Stimulated activated CD8-positive, alpha-beta memory T cell treated with anti-CD3 and anti-CD28 coated beads, Interleukin-2, amount 100 ng/mL, for 48 hours (primary cell): ENCODE data around the gene MMP15.

Source experiments
- DNase-seq, 2 donors: peaks; one replicate each; pipeline ENCODE4 v3.0.0-alpha.2; 2020; ENCODE audit warnings: low read depth in 2 of 2

MMP15 gene

GRCh38 chr16:58035356-58036170 is 10.0 kb downstream of the MMP15 start:
- DNase-seq, result no peak

- DNase-seq, result no peak
These were observed 11.4 kb downstream of the MMP15 start for GRCh38 chr16:58036943-58037342.

GRCh38 chr16:58037365-58038057 is 12.0 kb downstream of the MMP15 start:
- DNase-seq, result no peak

- no peak for DNase-seq
These were observed 12.7 kb downstream of the MMP15 start for GRCh38 chr16:58038219-58038641.

- DNase-seq, result no peak
These were observed 14.4 kb downstream of the MMP15 start for GRCh38 chr16:58039829-58040495.

- DNase-seq, result no peak
These were observed 14.9 kb downstream of the MMP15 start for GRCh38 chr16:58040496-58040846.

- DNase-seq, result no peak
These were observed 15.5 kb downstream of the MMP15 start for GRCh38 chr16:58040945-58041627.

GRCh38 chr16:58041628-58041955 is 16.0 kb downstream of the MMP15 start:
- no peak for DNase-seq

GRCh38 chr16:58042001-58042885 is 16.7 kb downstream of the MMP15 start:
- DNase-seq, result no peak

- DNase-seq, result no peak
These were observed 17.4 kb downstream of the MMP15 start for GRCh38 chr16:58042886-58043515.

GRCh38 chr16:58043571-58044155 is 18.1 kb downstream of the MMP15 start:
- no peak for DNase-seq

GRCh38 chr16:58044266-58045019 is 18.9 kb downstream of the MMP15 start:
- no peak for DNase-seq

GRCh38 chr16:58045096-58045495 is 19.5 kb downstream of the MMP15 start:
- DNase-seq, result no peak

GRCh38 chr16:58046054-58046881 is 20.7 kb downstream of the MMP15 start:
- no peak for DNase-seq

- DNase-seq, result no peak
These were observed 21.4 kb downstream of the MMP15 start for GRCh38 chr16:58046936-58047335.

- DNase-seq, result no peak
These were observed 22.2 kb downstream of the MMP15 start for GRCh38 chr16:58047557-58048348.

GRCh38 chr16:58048494-58049231 is 23.1 kb downstream of the MMP15 start:
- DNase-seq, result no peak
